ENCODE data around the gene JHY. TPM values are rescaled to one million over a fixed set of nuclear protein-coding genes. Genes with fewer than 3 reads are reported as not detected.
A peak's percentile ranks its signal among the peaks of the same experiment; 100 is the strongest.

Gene JHY
- total RNA-seq, 2 experiments from 2014 or later, result 2.9 to 3.1 TPM

DNA sequence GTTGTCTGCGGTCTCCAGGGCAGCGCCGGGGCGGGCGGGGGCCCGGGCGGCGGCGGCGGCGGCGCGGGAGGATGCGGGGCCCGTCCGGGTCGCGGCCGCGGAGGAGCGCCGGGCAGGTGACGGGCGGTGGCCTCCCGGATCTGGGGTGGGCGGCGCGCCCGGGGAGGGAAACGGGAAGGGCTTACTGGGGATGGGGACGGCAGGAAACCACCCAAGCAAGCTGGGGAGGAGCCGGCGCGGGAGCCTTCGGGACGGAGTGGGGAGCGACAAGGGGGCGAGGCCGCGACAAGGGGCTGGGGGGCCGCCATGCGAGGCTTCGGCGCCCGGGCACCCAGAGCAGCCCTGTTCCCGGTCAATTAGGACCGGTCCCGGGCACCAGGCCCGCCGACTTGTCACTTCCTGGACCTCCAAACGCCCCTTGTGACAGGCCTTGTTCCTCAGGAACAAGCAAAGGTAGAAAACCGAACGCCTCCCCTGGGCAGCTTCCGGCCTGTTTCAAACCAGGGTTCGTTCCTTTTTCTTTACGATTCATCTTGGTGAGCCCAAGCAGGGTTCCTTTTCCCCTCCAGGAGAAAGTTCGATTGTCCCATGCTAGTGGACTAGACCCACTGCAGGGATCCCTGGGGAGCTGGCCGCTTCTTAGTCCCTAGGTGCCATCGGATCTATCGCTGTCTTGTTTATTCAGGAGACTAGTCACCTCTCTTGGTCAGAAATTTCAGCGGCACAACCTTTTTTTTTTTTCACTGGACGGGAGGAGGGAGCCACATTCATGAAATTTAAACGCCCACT, 492 bp downstream of the JHY start:
- Mint-ChIP-seq H3K9me3 (no peaks in the 10 kb centered on the region), H3K4me3 (peak overlapping the region; percentile 76), H3K27ac (peak overlapping the region; percentile 86), H3K36me3 (ENCODE audit: low read depth) (peaks cover 3% of the 10 kb centered on the region), H3K4me1 (peaks cover 24% of the 10 kb centered on the region), H3K27me3 (peaks cover 17% of the 10 kb centered on the region)
- peak; percentile 53 for DNase-seq
- ChIA-PET CTCF (interaction anchor here (0.6 kb wide), 4 partner anchors 13 to 1471 kb away, joined by 3 to 4 read pairs (median 3); no protein-coding TSS in a partner anchor), POLR2A (no interaction called here)

- Mint-ChIP-seq H3K4me1 (peaks cover 21% of the 10 kb centered on the region), H3K36me3 (ENCODE audit: low read depth) (peaks cover 3% of the 10 kb centered on the region), H3K27ac (peak overlapping the region; percentile 86), H3K9me3 (no peaks in the 10 kb centered on the region), H3K27me3 (peaks cover 17% of the 10 kb centered on the region), H3K4me3 (peak overlapping the region; percentile 76)
- ChIA-PET CTCF (no interaction called here), POLR2A (interaction anchor here (0.5 kb wide), 1 partner anchor 1346 kb away, joined by 4 read pairs; no protein-coding TSS in a partner anchor)
- DNase-seq, result peak; percentile 8
Measured at GRCh38 chr11:122883646-122883979, 1.1 kb downstream of the JHY start.

GRCh38 chr11:122888162-122888561, 5.6 kb downstream of the JHY start:
- Mint-ChIP-seq H3K27ac (no peak overlapping the region), H3K4me3 (no peak overlapping the region), H3K9me3 (no peaks in the 10 kb centered on the region), H3K27me3 (no peaks in the 10 kb centered on the region), H3K36me3 (ENCODE audit: low read depth) (peaks cover 3% of the 10 kb centered on the region), H3K4me1 (peaks cover 7% of the 10 kb centered on the region)
- POLR2A ChIA-PET, result no interaction called here
- no peak for DNase-seq
- CTCF ChIA-PET, result interaction anchor here (0.6 kb wide), 1 partner anchor 158 kb away, joined by 3 read pairs; no protein-coding TSS in a partner anchor

DNA sequence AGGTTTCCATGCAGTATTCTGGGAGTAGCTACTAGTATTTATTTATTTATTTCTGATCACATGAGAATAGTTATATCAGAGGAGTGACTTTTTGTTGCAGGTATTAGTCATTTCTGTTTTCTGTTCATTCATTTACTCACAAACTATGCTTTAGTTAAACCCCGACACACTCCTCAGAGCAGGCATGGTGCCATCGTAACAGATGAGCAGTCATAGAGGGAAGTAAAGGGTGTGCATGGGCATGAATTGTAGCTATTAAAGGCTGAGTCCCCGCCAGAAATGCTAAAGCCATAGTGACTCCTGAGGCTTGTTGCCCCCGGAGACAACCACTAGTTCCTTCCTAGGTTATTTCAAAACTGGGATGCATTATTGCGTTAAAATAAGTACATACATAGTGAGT, 10.6 kb downstream of the JHY start:
- no peaks in the 10 kb centered on the region for H3K36me3 Mint-ChIP-seq (ENCODE audit: low read depth)
- no peak overlapping the region for H3K27ac Mint-ChIP-seq
- H3K9me3 Mint-ChIP-seq, result no peaks in the 10 kb centered on the region
- H3K4me3 Mint-ChIP-seq, result no peak overlapping the region
- H3K4me1 Mint-ChIP-seq, result no peaks in the 10 kb centered on the region
- ChIA-PET POLR2A (no interaction called here), CTCF (no interaction called here)
- H3K27me3 Mint-ChIP-seq, result no peaks in the 10 kb centered on the region
- no peak for DNase-seq

GRCh38 chr11:122895563-122895962, 13.0 kb downstream of the JHY start:
- Mint-ChIP-seq H3K9me3 (no peaks in the 10 kb centered on the region), H3K4me3 (no peak overlapping the region), H3K4me1 (no peaks in the 10 kb centered on the region), H3K27ac (no peak overlapping the region), H3K27me3 (no peaks in the 10 kb centered on the region), H3K36me3 (ENCODE audit: low read depth) (no peaks in the 10 kb centered on the region)
- no peak for DNase-seq
- POLR2A ChIA-PET, result no interaction called here
- CTCF ChIA-PET, result interaction anchor here (1.5 kb wide), 1 partner anchor 8 kb away, joined by 3 read pairs; no protein-coding TSS in a partner anchor

DNA sequence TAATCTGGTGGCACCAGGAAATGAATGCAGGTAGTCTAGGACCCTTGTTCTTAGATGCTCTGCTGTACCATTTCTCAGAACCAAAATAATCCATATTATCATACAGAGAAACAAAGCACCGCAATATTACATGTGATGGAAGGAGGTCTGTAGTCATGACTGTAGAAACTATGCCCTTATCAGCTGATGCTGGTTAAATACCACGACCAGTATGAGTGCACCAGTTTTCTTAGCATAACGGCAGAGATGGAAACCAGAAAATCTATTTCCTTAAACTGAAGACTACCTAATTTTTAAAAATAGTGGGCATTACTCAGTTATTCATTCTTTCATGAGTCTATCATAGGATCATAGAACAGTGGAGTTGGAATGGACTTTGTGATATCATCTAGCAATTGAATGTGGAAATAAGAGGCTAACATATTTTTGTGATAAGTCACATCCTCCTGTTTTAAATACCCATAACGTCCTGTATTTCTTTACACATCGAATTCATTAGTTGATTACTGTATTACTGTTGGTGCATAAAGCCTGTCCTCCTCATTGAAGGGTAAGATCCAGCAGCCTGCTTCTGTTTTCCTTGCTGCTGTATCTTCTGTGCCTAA, 15.1 kb downstream of the JHY start:
- H3K27ac Mint-ChIP-seq, result no peak overlapping the region
- no peaks in the 10 kb centered on the region for H3K36me3 Mint-ChIP-seq (ENCODE audit: low read depth)
- peaks cover 3% of the 10 kb centered on the region for H3K4me1 Mint-ChIP-seq
- ChIA-PET POLR2A (no interaction called here), CTCF (no interaction called here)
- no peaks in the 10 kb centered on the region for H3K9me3 Mint-ChIP-seq
- H3K4me3 Mint-ChIP-seq, result no peak overlapping the region
- no peak for DNase-seq
- H3K27me3 Mint-ChIP-seq, result no peaks in the 10 kb centered on the region

DNA sequence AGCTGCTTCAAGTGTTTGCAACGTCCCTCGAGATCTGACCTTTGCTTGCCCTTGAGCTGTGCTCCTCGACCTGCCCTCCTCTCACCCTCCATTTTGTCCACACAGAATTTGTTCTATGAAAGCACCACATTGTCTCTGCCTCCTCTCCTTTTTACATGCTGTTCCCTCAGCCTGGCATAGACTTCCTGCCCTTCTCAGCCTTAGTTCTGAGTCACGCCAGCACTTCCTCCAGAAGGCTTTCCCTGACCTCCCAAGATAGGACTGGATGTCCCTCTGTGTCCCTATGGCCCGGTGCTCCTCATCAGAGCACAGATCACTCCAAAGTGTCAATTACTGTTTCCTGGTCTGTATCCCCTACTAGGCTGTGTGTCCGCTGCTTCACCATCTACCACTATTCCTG, 16.2 kb downstream of the JHY start:
- no peak overlapping the region for H3K4me3 Mint-ChIP-seq
- H3K9me3 Mint-ChIP-seq, result no peaks in the 10 kb centered on the region
- H3K36me3 Mint-ChIP-seq (ENCODE audit: low read depth), result no peaks in the 10 kb centered on the region
- ChIA-PET POLR2A (interaction anchor here (0.6 kb wide), 1 partner anchor 74 kb away, joined by 5 read pairs; no protein-coding TSS in a partner anchor), CTCF (interaction anchor here (1.2 kb wide), 1 partner anchor 10 kb away, joined by 3 read pairs; no protein-coding TSS in a partner anchor)
- no peak overlapping the region for H3K27ac Mint-ChIP-seq
- DNase-seq, result no peak
- H3K4me1 Mint-ChIP-seq, result peaks cover 3% of the 10 kb centered on the region
- no peaks in the 10 kb centered on the region for H3K27me3 Mint-ChIP-seq

DNA sequence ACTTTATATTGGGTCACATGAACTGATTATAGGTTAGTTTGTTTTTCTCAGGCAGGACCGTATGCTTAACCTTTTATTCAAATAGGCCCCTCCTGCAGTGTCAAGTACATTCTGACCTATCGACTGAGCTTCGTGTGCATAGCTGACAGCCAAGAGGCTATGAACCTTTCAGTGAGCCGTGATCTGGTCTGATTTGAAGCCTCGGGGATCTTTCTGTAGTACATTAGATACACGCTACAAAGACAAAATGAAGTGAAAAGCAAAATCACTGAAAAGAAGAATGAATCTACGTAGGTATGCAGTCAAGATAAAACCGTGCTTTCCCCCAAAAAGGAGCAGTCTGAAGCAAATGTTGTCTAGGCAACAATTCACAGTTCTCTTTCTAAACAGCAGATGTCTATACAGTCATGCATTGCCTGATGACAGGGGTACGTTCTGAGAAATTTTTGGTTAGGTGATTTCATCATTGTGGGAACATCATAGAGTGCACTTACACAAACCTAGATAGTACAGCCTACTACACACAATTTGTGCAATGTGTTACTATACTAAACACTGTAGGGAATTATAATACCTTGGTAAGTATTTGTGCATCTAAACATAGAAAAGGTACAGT, 18.1 kb downstream of the JHY start:
- no peak overlapping the region for H3K27ac Mint-ChIP-seq
- H3K4me3 Mint-ChIP-seq, result no peak overlapping the region
- no peaks in the 10 kb centered on the region for H3K27me3 Mint-ChIP-seq
- no peak for DNase-seq
- peaks cover 3% of the 10 kb centered on the region for H3K4me1 Mint-ChIP-seq
- H3K9me3 Mint-ChIP-seq, result no peaks in the 10 kb centered on the region
- no peaks in the 10 kb centered on the region for H3K36me3 Mint-ChIP-seq (ENCODE audit: low read depth)
- CTCF ChIA-PET, result no interaction called here
- POLR2A ChIA-PET, result no interaction called here

DNA sequence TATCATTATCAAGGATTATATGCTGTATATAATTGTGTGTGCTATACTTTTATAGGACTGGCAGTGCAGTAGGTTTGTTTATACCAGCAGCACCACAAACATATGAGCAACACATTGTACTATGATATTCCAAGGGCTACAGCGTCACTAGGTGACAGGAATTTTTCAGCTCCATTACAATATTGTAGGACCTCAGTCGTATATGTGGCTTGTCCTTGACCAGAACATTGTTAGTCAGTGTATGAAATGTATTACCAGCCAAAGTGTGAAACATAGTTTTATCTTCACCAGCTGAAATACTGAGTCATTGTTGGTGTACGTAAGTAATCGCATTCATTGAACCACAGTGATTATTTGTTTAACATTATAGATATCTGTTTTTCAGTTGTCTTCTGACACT, 20.4 kb downstream of the JHY start:
- peaks cover 3% of the 10 kb centered on the region for H3K4me1 Mint-ChIP-seq
- no peaks in the 10 kb centered on the region for H3K36me3 Mint-ChIP-seq (ENCODE audit: low read depth)
- no peak overlapping the region for H3K27ac Mint-ChIP-seq
- H3K9me3 Mint-ChIP-seq, result no peaks in the 10 kb centered on the region
- ChIA-PET CTCF (interaction anchor here (0.7 to 1.0 kb wide), 2 partner anchors 8 to 505 kb away, joined by 3 read pairs; no protein-coding TSS in a partner anchor), POLR2A (no interaction called here)
- H3K27me3 Mint-ChIP-seq, result no peaks in the 10 kb centered on the region
- DNase-seq, result no peak
- H3K4me3 Mint-ChIP-seq, result no peak overlapping the region

DNA sequence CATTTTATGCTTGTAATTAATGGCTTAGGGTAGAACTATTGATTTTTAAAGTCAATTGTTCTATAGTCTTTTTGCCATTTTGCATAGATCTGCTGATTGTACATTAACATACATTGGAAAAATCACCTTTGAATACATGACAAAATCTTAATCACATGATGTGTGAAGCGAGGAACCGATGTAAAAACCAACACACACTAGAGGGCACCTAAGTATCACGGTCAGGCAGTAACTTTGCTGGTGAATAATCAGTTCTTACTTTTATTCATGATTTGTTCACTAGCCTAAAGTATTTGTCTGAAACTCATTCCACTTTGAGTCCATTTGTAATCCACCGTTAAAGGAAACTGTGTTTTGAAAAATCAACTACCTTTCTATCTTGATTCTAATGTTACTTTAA, 28.2 kb downstream of the JHY start:
- Mint-ChIP-seq H3K4me3 (no peak overlapping the region), H3K9me3 (no peaks in the 10 kb centered on the region), H3K27ac (no peak overlapping the region), H3K4me1 (no peaks in the 10 kb centered on the region), H3K36me3 (ENCODE audit: low read depth) (no peaks in the 10 kb centered on the region), H3K27me3 (no peaks in the 10 kb centered on the region)
- DNase-seq, result peak; percentile 18
- CTCF ChIA-PET, result no interaction called here
- POLR2A ChIA-PET, result no interaction called here

- H3K4me3 Mint-ChIP-seq, result no peak overlapping the region
- POLR2A ChIA-PET, result no interaction called here
- H3K9me3 Mint-ChIP-seq, result no peaks in the 10 kb centered on the region
- H3K27me3 Mint-ChIP-seq, result no peaks in the 10 kb centered on the region
- no peaks in the 10 kb centered on the region for H3K36me3 Mint-ChIP-seq (ENCODE audit: low read depth)
- CTCF ChIA-PET, result interaction anchor here (1.1 kb wide), 1 partner anchor 58 kb away, joined by 3 read pairs; no protein-coding TSS in a partner anchor
- DNase-seq, result no peak
- no peak overlapping the region for H3K27ac Mint-ChIP-seq
- no peaks in the 10 kb centered on the region for H3K4me1 Mint-ChIP-seq
Measured at GRCh38 chr11:122917311-122917710, 34.8 kb downstream of the JHY start.

GRCh38 chr11:122918734-122919133, 36.2 kb downstream of the JHY start:
- H3K4me3 Mint-ChIP-seq, result no peak overlapping the region
- H3K4me1 Mint-ChIP-seq, result no peaks in the 10 kb centered on the region
- no peak for DNase-seq
- no peak overlapping the region for H3K27ac Mint-ChIP-seq
- H3K36me3 Mint-ChIP-seq (ENCODE audit: low read depth), result no peaks in the 10 kb centered on the region
- ChIA-PET POLR2A (no interaction called here), CTCF (no interaction called here)
- no peaks in the 10 kb centered on the region for H3K9me3 Mint-ChIP-seq
- H3K27me3 Mint-ChIP-seq, result no peaks in the 10 kb centered on the region

GRCh38 chr11:122920579-122920978, 38.0 kb downstream of the JHY start:
- no peak for DNase-seq
- H3K4me1 Mint-ChIP-seq, result no peaks in the 10 kb centered on the region
- no peak overlapping the region for H3K4me3 Mint-ChIP-seq
- ChIA-PET CTCF (interaction anchor here (0.6 to 1.2 kb wide), 3 partner anchors 12 to 352 kb away, joined by 3 to 5 read pairs (median 4); no protein-coding TSS in a partner anchor), POLR2A (no interaction called here)
- H3K36me3 Mint-ChIP-seq (ENCODE audit: low read depth), result no peaks in the 10 kb centered on the region
- H3K9me3 Mint-ChIP-seq, result no peaks in the 10 kb centered on the region
- no peak overlapping the region for H3K27ac Mint-ChIP-seq
- no peaks in the 10 kb centered on the region for H3K27me3 Mint-ChIP-seq

All from activated CD4-positive, alpha-beta T cell treated with anti-CD3 and anti-CD28 coated beads, Interleukin-2, amount 10 ng/mL, durations not matched to agents 7 days and 5 days (primary cell).